A673 (cell line): ENCODE data around the gene SLX4IP. TPM values are rescaled to one million over a fixed set of nuclear protein-coding genes. Genes with fewer than 3 reads are reported as not detected.

Experiments used
- BruUV-seq: library from RNA; stranded (reverse); fragments of 400-500 nt; replicated peaks from 2 replicates; lab custom pipeline; 2021; lab: Mats Ljungman, UMichigan
- CTCF ChIA-PET: fragments of 300-600 bp; sonication (Branson Sonifier 250); formaldehyde crosslinking; loops from one replicate; lab custom pipeline; 2022; ENCODE audit warnings: antibody characterized with exemption; lab: Charles Lee
- POLR2A ChIA-PET: fragments of 300-600 bp; sonication (Branson Sonifier 250); formaldehyde crosslinking; loops from one replicate; lab custom pipeline; 2022; ENCODE audit warnings: antibody characterized with exemption; ENCODE audit not compliant: low non-redundant PET; lab: Charles Lee
- DNase-seq: peaks from one replicate; pipeline ENCODE4 v3.0.0-alpha.2; 2015; ENCODE audit warnings: low spot score
- H3K27ac ChIP-seq: fragments of 200-600 bp; sonication (generic); 2 replicates; pipeline ENCODE4 v1.5.1; 2016; ENCODE audit warnings: mixed run types, low read depth, mild to moderate bottlenecking, mixed read lengths, antibody characterized with exemption, low read length; ENCODE audit not compliant: poor library complexity, severe bottlenecking
- H3K27me3 ChIP-seq: fragments of 200-600 bp; sonication (generic); replicated peaks from 2 replicates; pipeline ENCODE4 v1.6.1; 2017; ENCODE audit warnings: mixed run types, low read depth, mild to moderate bottlenecking, mixed read lengths, antibody characterized with exemption, low read length; ENCODE audit not compliant: insufficient read depth, poor library complexity
- H3K36me3 ChIP-seq: fragments of 200-600 bp; sonication (generic); 2 replicates; pipeline ENCODE4 v1.6.1; 2016; ENCODE audit warnings: mixed run types, mild to moderate bottlenecking, mixed read lengths, antibody characterized with exemption, low read length; ENCODE audit not compliant: insufficient read depth, poor library complexity, severe bottlenecking
- H3K4me1 ChIP-seq: fragments of 200-600 bp; sonication (generic); 2 replicates; pipeline ENCODE4 v1.6.1; 2017; ENCODE audit warnings: mixed run types, mild to moderate bottlenecking, mixed read lengths, antibody characterized with exemption, low read length; ENCODE audit not compliant: insufficient read depth, poor library complexity, severe bottlenecking
- H3K4me3 ChIP-seq: fragments of 200-600 bp; sonication (generic); 2 replicates; pipeline ENCODE4 v1.5.1; 2016; ENCODE audit warnings: low read depth, mixed run types, mild to moderate bottlenecking, mixed read lengths, low read length; ENCODE audit not compliant: poor library complexity, severe bottlenecking
- H3K9me3 ChIP-seq: fragments of 200-600 bp; sonication (generic); 2 replicates; pipeline ENCODE4 v1.6.1; 2016; ENCODE audit warnings: mixed run types, low read depth, mild to moderate bottlenecking, mixed read lengths, antibody characterized with exemption, low read length; ENCODE audit not compliant: poor library complexity, severe bottlenecking
- EZH2 ChIP-seq: fragments of 200-600 bp; sonication (generic); IDR thresholded peaks from 2 replicates; pipeline ENCODE4 v1.6.1; 2017; ENCODE audit warnings: borderline replicate concordance, low read depth, mild to moderate bottlenecking, mixed read lengths, antibody characterized with exemption, low read length; ENCODE audit not compliant: poor library complexity, severe bottlenecking
- intact Hi-C: fragments of 100-400 bp; cut with micrococcal nuclease; formaldehyde crosslinking; loops from one replicate; pipeline ENCODE4 v1.10.0; 2022; ENCODE audit not compliant: unreplicated experiment
- total RNA-seq: library from RNA; stranded (reverse); gene quantifications from 2 replicates; pipeline ENCODE4 v1.2.3, GENCODE V29; 2021
- TF ChIP-seq, protein P1 (sequence below): fragments of 300-800, 200-600 bp; sonication (generic); conservative IDR thresholded peaks from 2 replicates; pipeline ENCODE4 v1.5.1; 2017; ENCODE audit warnings: low read depth, mild to moderate bottlenecking, antibody characterized with exemption, low read length, moderate library complexity, mixed read lengths

The SLX4IP gene
- total RNA-seq, 1 experiment from 2014 or later, result 9.8 TPM

GRCh38 chr20:10672624-10673127 is 237.6 kb downstream of the SLX4IP start:
- no peaks in the 10 kb centered on the region for H3K27me3 ChIP-seq
- no peak for TF ChIP-seq EZH2
- TF ChIP-seq, protein P1, sequence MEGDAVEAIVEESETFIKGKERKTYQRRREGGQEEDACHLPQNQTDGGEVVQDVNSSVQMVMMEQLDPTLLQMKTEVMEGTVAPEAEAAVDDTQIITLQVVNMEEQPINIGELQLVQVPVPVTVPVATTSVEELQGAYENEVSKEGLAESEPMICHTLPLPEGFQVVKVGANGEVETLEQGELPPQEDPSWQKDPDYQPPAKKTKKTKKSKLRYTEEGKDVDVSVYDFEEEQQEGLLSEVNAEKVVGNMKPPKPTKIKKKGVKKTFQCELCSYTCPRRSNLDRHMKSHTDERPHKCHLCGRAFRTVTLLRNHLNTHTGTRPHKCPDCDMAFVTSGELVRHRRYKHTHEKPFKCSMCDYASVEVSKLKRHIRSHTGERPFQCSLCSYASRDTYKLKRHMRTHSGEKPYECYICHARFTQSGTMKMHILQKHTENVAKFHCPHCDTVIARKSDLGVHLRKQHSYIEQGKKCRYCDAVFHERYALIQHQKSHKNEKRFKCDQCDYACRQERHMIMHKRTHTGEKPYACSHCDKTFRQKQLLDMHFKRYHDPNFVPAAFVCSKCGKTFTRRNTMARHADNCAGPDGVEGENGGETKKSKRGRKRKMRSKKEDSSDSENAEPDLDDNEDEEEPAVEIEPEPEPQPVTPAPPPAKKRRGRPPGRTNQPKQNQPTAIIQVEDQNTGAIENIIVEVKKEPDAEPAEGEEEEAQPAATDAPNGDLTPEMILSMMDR, result no peak

DNA sequence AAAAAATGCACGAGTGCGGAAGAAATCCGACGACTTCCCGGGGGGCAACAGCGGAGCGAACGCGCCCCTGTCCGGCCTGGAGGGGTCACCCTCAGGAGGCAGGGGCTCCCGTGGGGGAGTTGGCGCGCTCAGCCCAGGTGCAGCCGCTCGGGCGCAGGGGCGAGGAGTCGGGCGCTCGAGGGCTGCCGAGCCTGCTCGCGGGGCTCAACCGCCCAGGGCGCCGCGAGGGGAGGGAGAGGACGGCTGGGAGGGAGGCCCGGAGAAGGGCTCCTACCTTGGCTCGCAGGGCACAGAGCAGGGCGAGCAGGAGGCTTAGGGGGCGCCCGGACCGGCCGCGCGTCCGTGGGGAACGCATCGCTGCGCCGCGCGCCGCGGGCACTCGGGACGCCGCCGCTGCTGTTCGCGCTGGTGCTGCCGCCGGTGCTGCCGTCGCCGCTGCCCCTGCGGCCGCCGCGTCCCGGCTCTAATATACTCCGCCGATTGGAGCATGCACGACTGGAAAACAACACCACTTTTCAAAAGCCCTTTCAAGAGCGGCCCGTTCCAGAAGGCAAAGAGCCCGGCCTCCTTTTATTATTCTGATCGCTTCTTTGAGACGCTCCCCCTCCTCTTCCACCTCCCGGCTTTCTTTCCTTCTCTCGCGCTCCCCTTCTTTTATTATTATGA is 238.2 kb downstream of the SLX4IP start:
- intact Hi-C loops, result loop anchor here (5.0 kb wide), 7 partner anchors 206 to 869 kb away; no protein-coding TSS in a partner anchor
- Histone ChIP-seq H3K9me3 (no peaks in the 10 kb centered on the region), H3K36me3 (peaks cover 5% of the 10 kb centered on the region), H3K27me3 (no peaks in the 10 kb centered on the region), H3K27ac (peak overlapping the region; percentile 75), H3K4me3 (peak overlapping the region; percentile 59), H3K4me1 (peaks cover 42% of the 10 kb centered on the region)
- no peak for TF ChIP-seq EZH2
- TF ChIP-seq, protein P1, result no peak
- TSS peak; percentile 60 for BruUV-seq
- CTCF ChIA-PET, result no interaction called here
- peak; percentile 71 for DNase-seq
- POLR2A ChIA-PET, result no interaction called here

More at GRCh38 chr20:10672624-10673127, 237.6 kb downstream of the SLX4IP start:
- TSS peak; percentile 15 for BruUV-seq
- Histone ChIP-seq H3K27ac (peak overlapping the region; percentile 75), H3K36me3 (peaks cover 7% of the 10 kb centered on the region), H3K4me3 (peak overlapping the region; percentile 59), H3K4me1 (peaks cover 48% of the 10 kb centered on the region), H3K9me3 (no peaks in the 10 kb centered on the region)
- ChIA-PET POLR2A (no interaction called here), CTCF (no interaction called here)
- intact Hi-C loops, result loop anchor here (5.0 kb wide), 7 partner anchors 205 to 870 kb away; no protein-coding TSS in a partner anchor
- DNase-seq, result peak; percentile 45

DNA sequence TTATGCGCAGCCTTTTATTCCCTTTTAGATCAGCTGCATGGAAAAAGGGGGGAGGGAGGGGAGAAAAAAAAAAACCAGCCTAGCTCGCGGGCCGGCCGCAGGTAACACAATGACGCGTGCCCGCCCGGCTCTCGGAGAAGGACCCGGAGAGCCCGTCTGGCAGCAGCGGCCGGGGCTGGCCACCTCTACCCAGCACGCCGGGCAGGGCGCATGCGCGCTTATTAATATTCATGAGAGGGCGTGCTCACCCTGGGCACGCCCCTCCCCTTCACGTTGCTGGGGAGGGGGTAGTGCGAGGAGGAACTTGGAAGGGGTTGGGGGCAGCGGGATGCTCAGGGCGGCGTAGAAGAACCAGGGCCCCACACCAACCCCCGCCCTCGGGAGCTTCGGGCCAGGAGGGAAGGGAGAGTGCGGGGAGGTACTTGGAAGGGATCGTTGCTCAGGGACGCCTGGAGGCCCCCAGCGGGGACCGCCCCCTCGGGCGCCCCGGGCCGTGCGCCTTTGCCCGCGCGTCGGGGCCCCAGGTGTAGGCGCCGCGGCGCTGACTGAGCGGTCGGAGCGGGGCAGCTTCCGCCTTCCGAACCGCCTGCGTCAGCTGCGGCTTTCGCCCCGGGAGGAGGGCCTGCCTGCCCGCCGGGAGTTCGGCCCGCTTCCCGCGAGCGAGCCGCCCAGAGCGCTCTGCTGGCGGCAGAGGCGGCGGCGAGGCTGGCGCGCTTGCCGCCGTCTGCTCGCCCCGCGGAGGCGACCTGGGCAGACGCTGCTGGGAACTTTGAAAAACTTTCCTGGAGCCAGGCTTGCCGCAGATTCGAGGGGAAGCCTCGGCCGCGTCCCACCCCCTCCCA is 239.0 kb downstream of the SLX4IP start, which contains the start of gene JAG1:
TSS of gene JAG1 (minus strand) at position 158 of the 842 bp plus-strand sequence. CDS start 469 bp downstream, outside the sequence.
- BruUV-seq, result no TSS peak
- H3K27me3 ChIP-seq, result no peaks in the 10 kb centered on the region
- H3K27ac ChIP-seq, result peak within 1 kb of the TSS; percentile 75
- peaks cover 34% of the 10 kb centered on the region for H3K4me1 ChIP-seq
- no peaks in the 10 kb centered on the region for H3K36me3 ChIP-seq
- no peaks in the 10 kb centered on the region for H3K9me3 ChIP-seq
- CTCF ChIA-PET, result no interaction called here
- DNase-seq, result peak; percentile 94
- peak within 1 kb of the TSS; percentile 59 for H3K4me3 ChIP-seq
- POLR2A ChIA-PET, result interaction anchor here (0.6 kb wide), 1 partner anchor 453 kb away, joined by 3 read pairs; no protein-coding TSS in a partner anchor
- TF ChIP-seq, protein P1, result no peak
- no peak for TF ChIP-seq EZH2
- intact Hi-C loops, result loop anchor here (5.0 kb wide), 7 partner anchors 207 to 868 kb away; no protein-coding TSS in a partner anchor
